ENCODE data around the gene HIF3A.

Gene HIF3A

DNA sequence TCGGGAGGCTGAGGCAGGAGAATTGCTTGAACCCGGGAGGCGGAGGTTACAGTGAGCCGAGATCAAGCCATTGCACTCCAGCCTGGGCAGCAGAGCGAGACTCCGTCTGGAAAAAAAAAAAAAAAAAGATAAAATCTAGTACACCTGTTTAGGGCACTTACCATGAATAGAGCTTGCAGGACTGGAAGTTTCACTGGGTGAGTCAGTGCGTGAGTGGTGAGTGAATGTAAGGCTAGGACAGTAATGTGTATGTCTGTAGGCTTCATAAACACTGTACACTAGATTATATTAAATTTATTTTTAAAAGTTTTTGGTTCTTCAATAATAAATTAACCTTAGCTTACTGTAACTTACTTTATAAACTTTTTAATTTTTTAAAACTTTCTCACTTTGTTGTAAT is 73.0 kb downstream of the HIF3A start:
- H3K27ac ChIP-seq (ENCODE audit: low read length): no peak overlapping the region
- H3K79me2 ChIP-seq (ENCODE audit: insufficient read depth, low read length): peaks cover 77% of the 10 kb centered on the region
- TF ChIP-seq EZH2 (IDR thresholded peaks at IDR 0.05; ENCODE audit: borderline replicate concordance, low read depth, low read length, severe bottlenecking): no peak
- TF ChIP-seq, protein P1, sequence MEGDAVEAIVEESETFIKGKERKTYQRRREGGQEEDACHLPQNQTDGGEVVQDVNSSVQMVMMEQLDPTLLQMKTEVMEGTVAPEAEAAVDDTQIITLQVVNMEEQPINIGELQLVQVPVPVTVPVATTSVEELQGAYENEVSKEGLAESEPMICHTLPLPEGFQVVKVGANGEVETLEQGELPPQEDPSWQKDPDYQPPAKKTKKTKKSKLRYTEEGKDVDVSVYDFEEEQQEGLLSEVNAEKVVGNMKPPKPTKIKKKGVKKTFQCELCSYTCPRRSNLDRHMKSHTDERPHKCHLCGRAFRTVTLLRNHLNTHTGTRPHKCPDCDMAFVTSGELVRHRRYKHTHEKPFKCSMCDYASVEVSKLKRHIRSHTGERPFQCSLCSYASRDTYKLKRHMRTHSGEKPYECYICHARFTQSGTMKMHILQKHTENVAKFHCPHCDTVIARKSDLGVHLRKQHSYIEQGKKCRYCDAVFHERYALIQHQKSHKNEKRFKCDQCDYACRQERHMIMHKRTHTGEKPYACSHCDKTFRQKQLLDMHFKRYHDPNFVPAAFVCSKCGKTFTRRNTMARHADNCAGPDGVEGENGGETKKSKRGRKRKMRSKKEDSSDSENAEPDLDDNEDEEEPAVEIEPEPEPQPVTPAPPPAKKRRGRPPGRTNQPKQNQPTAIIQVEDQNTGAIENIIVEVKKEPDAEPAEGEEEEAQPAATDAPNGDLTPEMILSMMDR (IDR thresholded peaks at IDR 0.05; ENCODE audit: borderline replicate concordance, extremely low read depth, low read length, poor library complexity, severe bottlenecking): no peak
- H4K20me1 ChIP-seq (ENCODE audit: insufficient read depth, low read length): peaks cover 84% of the 10 kb centered on the region
- no peak overlapping the region for H3K9ac ChIP-seq (ENCODE audit: low read depth, low read length)
- H2AFZ ChIP-seq (ENCODE audit: low read depth, low read length): no peak overlapping the region
- H3K4me3 ChIP-seq (ENCODE audit: low read depth in 1 of 2, low read length in 2 of 2): no peak overlapping the region
- no peaks in the 10 kb centered on the region for H3K27me3 ChIP-seq (ENCODE audit: insufficient read depth, low read length, poor library complexity)
- no peak for DNase-seq
- H3K4me1 ChIP-seq (ENCODE audit: insufficient read depth, low read length): 0 out of 2 replicates have a peak, but pooled peaks cover 6% of the 10 kb centered on the region
- H3K9me3 ChIP-seq (ENCODE audit: insufficient read depth, low read length, severe bottlenecking): no peaks in the 10 kb centered on the region
- H3K36me3 ChIP-seq (ENCODE audit: insufficient read depth, low read length): peaks cover 79% of the 10 kb centered on the region
- ATAC-seq (ENCODE audit: insufficient read depth, low read depth): no peak
- no peak overlapping the region for H3K4me2 ChIP-seq (ENCODE audit: insufficient read depth, low read length)

DNA sequence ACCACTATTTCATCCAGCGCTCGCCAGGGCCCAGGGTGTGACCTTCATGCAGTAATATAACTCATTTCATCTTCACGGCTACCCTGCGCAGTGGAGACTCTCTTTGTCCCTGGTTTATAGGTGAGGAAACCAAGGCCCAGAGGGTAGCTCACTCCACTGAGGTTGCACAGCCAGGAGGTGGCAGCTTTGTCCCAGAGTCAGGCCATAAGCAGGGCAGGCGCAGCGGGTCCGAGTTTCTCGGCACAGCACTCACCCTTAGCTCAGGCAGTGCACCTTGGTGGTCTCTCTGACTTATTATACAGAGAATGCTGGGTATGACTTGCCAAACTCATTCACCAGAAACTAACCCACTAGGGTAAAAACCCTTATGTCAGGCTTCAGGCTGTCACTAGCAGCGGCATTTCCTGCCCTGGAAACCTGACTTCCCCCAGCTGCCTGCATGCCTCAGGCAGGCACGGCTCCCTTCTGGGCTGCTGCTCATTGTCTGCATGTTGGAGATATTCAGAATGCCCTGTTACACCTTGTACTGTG is 74.6 kb downstream of the HIF3A start:
- Histone ChIP-seq H4K20me1 (ENCODE audit: insufficient read depth, low read length) (peaks cover 84% of the 10 kb centered on the region), H3K27ac (ENCODE audit: low read length) (no peak overlapping the region), H3K79me2 (ENCODE audit: insufficient read depth, low read length) (peaks cover 65% of the 10 kb centered on the region), H3K9ac (ENCODE audit: low read depth, low read length) (no peak overlapping the region), H3K36me3 (ENCODE audit: insufficient read depth, low read length) (peaks cover 80% of the 10 kb centered on the region), H3K4me1 (ENCODE audit: insufficient read depth, low read length) (0 out of 2 replicates have a peak, but pooled peaks cover 6% of the 10 kb centered on the region), H2AFZ (ENCODE audit: low read depth, low read length) (no peak overlapping the region), H3K27me3 (ENCODE audit: insufficient read depth, low read length, poor library complexity) (no peaks in the 10 kb centered on the region), H3K9me3 (ENCODE audit: insufficient read depth, low read length, severe bottlenecking) (no peaks in the 10 kb centered on the region), H3K4me3 (ENCODE audit: low read depth in 1 of 2, low read length in 2 of 2) (no peak overlapping the region), H3K4me2 (ENCODE audit: insufficient read depth, low read length) (no peak overlapping the region)
- ATAC-seq (ENCODE audit: insufficient read depth, low read depth) (no peak), DNase-seq (no peak)
- TF ChIP-seq EZH2 (IDR thresholded peaks at IDR 0.05; ENCODE audit: borderline replicate concordance, low read depth, low read length, severe bottlenecking): no peak
- TF ChIP-seq, protein P1 (IDR thresholded peaks at IDR 0.05; ENCODE audit: borderline replicate concordance, extremely low read depth, low read length, poor library complexity, severe bottlenecking): no peak

DNA sequence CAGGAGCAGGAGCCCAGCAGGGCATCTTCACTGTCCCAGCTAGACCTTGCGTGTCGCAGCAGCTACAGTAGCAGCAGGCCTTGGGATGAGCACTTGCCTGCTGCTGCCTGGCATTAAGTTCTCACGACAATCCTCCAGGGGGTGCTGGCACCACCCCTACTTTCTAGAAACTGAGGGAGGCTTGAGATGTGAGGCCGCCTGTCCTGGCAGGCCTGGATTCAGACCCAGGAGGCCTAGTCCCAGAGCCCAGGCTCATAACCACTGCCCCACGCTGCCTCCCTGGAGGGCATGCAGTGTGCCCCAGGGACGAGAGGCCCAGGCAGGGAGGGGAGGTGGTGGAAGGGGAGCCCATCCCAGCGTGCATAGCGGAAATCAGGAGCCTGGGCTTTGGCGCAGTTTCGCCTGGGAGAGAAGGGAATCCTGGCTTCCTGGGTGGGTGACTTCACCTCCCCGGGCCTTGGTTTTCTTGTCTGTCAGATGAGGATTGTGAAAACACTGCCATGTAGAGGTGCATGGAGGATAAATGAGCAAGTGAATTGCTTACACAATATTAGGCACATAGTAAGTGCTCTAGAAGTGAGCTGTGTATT is 76.2 kb downstream of the HIF3A start:
- H3K4me3 ChIP-seq (ENCODE audit: low read depth in 1 of 2, low read length in 2 of 2): no peak overlapping the region
- H3K27me3 ChIP-seq (ENCODE audit: insufficient read depth, low read length, poor library complexity): no peaks in the 10 kb centered on the region
- TF ChIP-seq EZH2 (IDR thresholded peaks at IDR 0.05; ENCODE audit: borderline replicate concordance, low read depth, low read length, severe bottlenecking): no peak
- TF ChIP-seq, protein P1 (IDR thresholded peaks at IDR 0.05; ENCODE audit: borderline replicate concordance, extremely low read depth, low read length, poor library complexity, severe bottlenecking): peak; percentile 37
- no peak overlapping the region for H3K4me2 ChIP-seq (ENCODE audit: insufficient read depth, low read length)
- peaks cover 71% of the 10 kb centered on the region for H4K20me1 ChIP-seq (ENCODE audit: insufficient read depth, low read length)
- no peak overlapping the region for H2AFZ ChIP-seq (ENCODE audit: low read depth, low read length)
- H3K36me3 ChIP-seq (ENCODE audit: insufficient read depth, low read length): peaks cover 80% of the 10 kb centered on the region
- no peak overlapping the region for H3K27ac ChIP-seq (ENCODE audit: low read length)
- H3K4me1 ChIP-seq (ENCODE audit: insufficient read depth, low read length): 0 out of 2 replicates have a peak, but pooled peaks cover 6% of the 10 kb centered on the region
- peaks cover 50% of the 10 kb centered on the region for H3K79me2 ChIP-seq (ENCODE audit: insufficient read depth, low read length)
- no peak overlapping the region for H3K9ac ChIP-seq (ENCODE audit: low read depth, low read length)
- ATAC-seq (ENCODE audit: insufficient read depth, low read depth) (no peak), DNase-seq (no peak)
- H3K9me3 ChIP-seq (ENCODE audit: insufficient read depth, low read length, severe bottlenecking): no peaks in the 10 kb centered on the region

All from DND-41 (cell line).